Lung microvascular endothelial cell (primary cell): Measurements from ENCODE around the gene SWI5. TPM values are rescaled to one million over a fixed set of nuclear protein-coding genes. Genes with fewer than 3 reads are reported as not detected.

Source experiments
- DNase-seq, 2 donors: peaks; one replicate each; pipeline versions ENCODE4 v3.0.0 to v3.0.0-alpha.2; 2010; ENCODE audit warnings: low read depth in 2 of 2
- total RNA-seq: library from RNA; depleted of rRNA; stranded (reverse); fragments of >200 nt; gene quantifications from 2 replicates; pipeline ENCODE4 v1.2.1, GENCODE V29; 2014

SWI5 gene
- total RNA-seq, 1 donor from 2014 or later, result 17.5 TPM

- peak; percentile 43 to 81 for DNase-seq
Observed at GRCh38 chr9:128279088-128280073, 3.3 kb downstream of the SWI5 start.

- no peak for DNase-seq
Observed at GRCh38 chr9:128280084-128280622, 4.1 kb downstream of the SWI5 start.

GRCh38 chr9:128282500-128282899 is 6.4 kb downstream of the SWI5 start:
- peak in 1 of 2 donors; percentile 91 for DNase-seq

DNA sequence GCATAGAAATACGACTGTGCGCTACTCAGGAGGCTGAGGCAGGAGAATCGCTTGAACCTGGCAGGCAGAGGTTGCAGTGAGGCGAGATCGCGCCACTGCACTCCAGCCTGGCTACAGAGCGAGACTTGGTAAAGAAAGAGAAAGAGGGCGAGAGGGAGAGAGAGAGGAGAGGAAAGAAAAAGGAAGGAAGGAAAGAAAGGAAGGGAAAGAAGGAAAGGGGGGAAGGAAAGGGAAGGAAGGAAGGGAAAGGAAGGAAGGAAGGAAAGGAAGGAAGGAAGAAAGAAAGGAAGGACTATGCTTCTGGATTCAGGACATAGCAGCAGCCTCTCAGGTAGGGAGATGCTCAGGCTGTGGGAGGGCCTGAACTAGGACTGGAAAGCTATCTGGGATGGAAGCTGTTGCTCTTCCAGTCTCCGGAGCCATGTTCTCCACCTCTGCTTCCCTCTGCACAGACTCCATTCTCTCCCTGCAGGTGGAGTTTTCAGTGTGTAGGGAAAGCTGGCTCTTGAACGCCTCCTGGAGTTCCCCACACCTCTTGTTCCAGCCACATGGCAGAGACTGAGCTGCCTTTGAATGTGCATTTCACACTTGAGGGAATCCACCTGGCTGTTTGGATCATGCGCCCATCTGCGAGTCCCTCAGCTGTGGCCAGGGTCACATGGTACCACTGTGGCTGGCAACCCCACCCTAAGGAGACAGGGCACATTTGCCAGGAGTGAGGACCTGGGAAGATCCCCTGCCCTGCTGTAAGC is 9.1 kb downstream of the SWI5 start:
- DNase-seq, result no peak

GRCh38 chr9:128286440-128286839 is 10.4 kb downstream of the SWI5 start:
- peak in 1 of 2 donors; percentile 76 for DNase-seq

GRCh38 chr9:128288273-128289004 is 12.4 kb downstream of the SWI5 start:
- no peak for DNase-seq

DNA sequence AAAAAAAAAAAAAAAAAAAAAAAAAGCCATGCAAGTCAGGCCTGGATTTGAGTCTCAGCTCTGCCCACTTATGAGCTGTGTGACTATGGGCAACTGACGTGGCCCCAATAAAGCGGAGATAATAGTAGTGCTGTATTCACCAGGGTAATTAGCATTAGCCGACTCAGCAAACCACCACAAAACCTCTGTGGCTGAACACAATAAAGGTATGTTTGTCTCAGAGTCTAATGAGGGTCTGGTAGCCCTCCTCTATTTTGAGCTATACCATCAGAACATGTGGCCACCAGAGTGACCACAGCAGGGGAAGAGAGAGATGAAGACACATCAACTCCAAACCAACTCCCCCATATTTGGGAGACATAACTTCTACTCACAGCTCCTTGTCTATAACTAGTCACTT is 15.9 kb downstream of the SWI5 start:
- no peak for DNase-seq

GRCh38 chr9:128293091-128293490 is 17.0 kb downstream of the SWI5 start:
- no peak for DNase-seq

DNA sequence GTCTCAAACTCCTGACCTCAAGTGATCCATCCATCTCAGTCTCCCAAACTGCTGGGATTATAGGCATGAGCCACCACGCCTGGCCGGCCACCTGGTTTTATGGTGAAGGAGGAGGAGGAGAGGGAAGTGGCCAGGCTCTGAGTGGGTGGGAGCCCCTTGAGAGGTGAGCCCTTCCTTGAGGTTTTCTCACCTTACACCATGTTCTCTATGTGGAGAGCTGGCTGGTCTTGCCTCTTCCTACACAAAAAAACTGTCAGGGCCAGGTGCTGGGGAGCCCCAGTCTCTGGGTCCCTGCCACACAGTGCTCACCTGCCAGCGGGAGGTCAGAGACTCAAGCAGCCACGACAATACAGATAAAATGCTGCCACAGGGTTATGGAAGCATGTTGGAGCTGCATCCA is 18.1 kb downstream of the SWI5 start:
- DNase-seq, result no peak

DNA sequence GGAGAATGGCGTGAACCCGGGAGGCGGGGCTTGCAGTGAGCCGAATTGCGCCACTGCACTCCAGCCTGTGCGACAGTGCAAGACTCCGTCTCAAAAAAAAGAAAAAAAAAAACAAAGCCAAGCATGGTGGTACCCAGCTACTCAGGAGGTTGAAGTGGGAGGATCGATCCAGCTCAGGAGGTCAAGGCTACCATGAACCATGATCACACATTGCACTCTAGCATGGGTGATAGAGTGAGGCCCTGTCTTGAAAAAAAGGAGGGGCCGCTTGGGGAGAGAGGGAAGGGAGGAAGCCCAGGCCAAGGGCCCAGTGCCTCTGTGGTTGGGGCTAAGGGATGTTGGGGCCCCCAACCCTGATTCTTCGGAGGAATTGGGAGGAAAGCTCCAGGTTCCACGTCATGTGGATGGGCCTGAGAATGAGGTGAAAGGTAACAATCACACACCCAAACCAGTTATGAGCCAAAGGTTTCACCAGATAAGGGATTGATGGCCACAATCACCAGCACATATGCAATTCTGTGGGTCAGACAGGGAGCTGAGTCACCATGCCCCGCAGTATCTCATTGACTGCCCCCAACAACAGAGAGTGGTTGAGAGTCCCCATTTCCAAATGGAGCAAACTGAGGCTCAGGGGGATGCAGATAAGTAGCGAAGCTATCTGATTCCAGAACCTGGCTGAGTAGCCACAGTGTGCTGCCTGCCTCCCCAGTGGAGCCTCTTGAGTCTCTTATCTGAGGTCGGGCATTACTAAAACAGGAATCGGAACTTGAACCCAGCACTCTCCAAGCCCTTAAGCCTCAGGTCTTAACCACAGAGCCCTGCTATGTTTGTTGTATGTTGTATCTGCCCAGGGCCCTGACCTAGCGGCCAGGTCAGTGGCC is 20.5 kb downstream of the SWI5 start:
- DNase-seq, result no peak

DNA sequence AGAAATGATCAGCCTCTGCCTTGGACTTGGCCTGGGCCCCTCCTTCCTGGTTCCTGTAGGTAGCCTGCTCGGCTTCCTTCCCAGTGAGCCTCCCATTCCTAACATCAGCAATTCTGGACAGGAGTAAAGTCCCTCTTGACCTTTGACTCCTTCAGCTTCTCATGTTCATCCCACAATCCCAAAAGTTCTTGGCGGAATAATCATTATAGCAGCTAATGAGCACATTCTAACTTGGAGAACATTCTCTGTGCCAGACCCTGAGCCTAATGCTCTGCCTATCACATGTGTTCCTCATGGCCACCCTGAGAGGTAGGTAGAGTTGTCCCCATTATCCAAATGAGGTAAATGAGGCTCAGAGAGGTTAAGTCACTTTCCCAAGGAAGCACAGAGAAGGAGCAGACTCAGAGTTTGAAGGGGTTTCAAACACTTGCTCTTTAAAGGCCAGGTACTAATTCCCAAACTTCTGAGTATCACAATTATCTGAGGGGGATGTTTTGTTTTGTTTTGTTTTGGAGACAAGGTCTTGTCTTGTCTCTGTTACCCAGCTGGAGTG is 21.2 kb downstream of the SWI5 start:
- no peak for DNase-seq

GRCh38 chr9:128298535-128299482 is 22.7 kb downstream of the SWI5 start:
- no peak for DNase-seq

DNA sequence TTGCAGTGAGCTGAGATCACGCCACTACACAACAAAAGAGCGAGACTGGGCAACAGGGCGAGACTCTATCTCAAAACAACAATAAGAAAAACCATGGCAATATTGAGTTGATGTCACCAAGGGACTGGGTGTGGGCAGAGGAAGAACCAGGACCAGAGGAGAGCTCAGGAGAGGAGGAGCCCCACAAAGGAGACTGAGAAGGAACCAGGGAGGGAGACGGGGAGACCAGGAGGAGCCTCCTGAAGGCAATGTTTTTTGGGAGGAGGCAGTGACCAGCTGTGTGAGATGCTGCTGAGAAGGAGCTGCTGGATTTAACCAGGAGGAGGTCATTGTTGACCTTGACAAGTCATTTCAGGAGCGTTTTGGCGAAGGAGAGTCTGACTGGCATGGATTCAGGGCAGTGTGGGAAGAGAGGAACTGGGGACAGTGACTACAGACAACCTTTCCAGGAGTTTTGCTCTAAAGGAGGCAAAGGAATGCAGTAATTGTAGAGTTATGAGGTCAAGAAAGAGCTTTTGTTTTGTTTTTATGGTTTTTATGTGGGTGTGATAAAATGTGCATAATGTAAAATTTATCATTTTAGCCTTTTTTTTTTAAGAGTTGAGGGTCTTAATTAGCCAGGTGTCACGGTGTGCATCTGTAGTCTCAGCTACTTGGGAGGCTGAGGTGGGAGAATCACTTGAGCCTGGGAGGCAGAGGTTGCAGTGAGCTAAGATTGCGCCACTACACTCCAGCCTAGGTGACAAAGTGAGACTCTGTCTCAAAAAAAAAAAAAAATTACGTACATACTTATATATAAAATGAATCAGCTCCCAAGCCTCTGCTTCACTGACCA is 28.3 kb downstream of the SWI5 start:
- no peak for DNase-seq

GRCh38 chr9:128304971-128305288 is 28.9 kb downstream of the SWI5 start:
- no peak for DNase-seq

DNA sequence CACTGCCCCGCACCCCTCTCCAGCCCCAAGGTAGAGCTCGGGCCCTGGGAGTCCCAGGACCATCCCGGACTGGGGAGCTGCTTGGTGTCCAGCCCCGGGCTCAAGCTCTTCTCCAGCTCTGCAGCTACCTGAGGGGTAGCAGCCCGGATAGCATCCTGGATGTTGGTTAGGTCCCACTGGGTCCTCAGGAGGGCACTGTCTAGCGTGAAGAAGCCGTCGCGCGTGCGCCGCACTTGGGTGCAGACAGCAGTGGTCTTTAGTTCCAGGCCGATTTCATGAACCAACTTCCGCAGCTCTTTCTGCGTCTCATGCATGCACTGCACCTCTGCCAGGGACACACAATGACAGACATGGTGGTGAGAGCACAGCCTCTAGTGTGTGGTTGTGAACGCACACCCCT is 33.5 kb downstream of the SWI5 start:
- no peak for DNase-seq

GRCh38 chr9:128310461-128310860 is 34.4 kb downstream of the SWI5 start:
- DNase-seq, result peak in 1 of 2 donors; percentile 53

DNA sequence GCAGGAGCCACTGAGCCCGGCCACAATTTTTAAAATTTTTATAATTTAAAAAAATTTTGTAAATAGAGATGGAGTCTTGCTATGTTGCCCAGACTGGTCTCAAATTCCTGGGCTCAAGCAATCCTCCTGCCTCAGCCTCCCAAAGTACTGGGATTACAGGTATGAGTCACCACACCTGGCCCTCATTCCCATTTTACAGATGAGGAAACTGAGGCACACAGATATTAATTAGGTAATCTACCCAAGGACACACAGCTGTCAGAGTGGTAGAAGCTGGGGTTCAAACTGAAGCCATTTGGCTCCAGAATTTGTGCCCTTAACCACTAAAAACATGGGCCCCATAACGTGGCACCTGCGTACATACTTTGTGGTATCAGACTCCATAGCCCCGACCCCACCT is 38.6 kb downstream of the SWI5 start:
- no peak for DNase-seq

GRCh38 chr9:128316421-128316820 is 40.3 kb downstream of the SWI5 start:
- DNase-seq, result peak; percentile 24 to 55
